ENCODE results near the gene WASF3. TPM values are rescaled to one million over a fixed set of nuclear protein-coding genes. Genes with fewer than 3 reads are reported as not detected.

Gene WASF3
- total and polyA plus RNA-seq, 8 donors: 3.6 to 9.3 (median 5.2) TPM

DNA sequence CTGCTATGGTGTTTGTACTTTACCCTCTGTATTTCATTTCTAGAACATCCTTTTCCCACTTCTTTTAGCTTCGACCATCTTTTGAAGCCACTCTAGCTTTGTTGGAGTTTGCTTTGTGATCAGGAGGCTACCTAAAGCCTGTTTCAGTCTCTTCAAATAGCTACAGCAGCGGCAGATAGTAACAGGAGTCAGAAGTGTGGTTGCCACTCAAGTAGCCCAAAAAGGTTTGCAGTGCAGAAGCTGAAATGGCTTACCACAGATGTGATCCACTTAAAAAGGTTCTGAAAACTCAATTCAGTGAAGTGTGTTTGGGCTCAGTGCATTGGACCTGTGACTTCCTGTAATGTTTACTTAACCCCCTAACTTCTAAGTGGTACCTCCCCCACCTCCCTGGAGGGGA lies 26.2 kb downstream of the WASF3 start:
- intact Hi-C loops (cut with DNase I): no loop called here
- TF ChIP-seq, protein P1, sequence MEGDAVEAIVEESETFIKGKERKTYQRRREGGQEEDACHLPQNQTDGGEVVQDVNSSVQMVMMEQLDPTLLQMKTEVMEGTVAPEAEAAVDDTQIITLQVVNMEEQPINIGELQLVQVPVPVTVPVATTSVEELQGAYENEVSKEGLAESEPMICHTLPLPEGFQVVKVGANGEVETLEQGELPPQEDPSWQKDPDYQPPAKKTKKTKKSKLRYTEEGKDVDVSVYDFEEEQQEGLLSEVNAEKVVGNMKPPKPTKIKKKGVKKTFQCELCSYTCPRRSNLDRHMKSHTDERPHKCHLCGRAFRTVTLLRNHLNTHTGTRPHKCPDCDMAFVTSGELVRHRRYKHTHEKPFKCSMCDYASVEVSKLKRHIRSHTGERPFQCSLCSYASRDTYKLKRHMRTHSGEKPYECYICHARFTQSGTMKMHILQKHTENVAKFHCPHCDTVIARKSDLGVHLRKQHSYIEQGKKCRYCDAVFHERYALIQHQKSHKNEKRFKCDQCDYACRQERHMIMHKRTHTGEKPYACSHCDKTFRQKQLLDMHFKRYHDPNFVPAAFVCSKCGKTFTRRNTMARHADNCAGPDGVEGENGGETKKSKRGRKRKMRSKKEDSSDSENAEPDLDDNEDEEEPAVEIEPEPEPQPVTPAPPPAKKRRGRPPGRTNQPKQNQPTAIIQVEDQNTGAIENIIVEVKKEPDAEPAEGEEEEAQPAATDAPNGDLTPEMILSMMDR (IDR thresholded peaks at IDR 0.05): no peak
- Histone ChIP-seq H3K4me3 (no peak overlapping the region), H3K27me3 (no peaks in the 10 kb centered on the region), H3K27ac (no peak overlapping the region), H3K36me3 (no peaks in the 10 kb centered on the region), H3K4me1 (no peaks in the 10 kb centered on the region), H3K9me3 (no peaks in the 10 kb centered on the region)
- ATAC-seq (no peak), FAIRE-seq (no peak), DNase-seq (no peak)
- 69 to 82% methylated on average over 2 of the region's 2 CpGs for WGBS, 2 donors

DNA sequence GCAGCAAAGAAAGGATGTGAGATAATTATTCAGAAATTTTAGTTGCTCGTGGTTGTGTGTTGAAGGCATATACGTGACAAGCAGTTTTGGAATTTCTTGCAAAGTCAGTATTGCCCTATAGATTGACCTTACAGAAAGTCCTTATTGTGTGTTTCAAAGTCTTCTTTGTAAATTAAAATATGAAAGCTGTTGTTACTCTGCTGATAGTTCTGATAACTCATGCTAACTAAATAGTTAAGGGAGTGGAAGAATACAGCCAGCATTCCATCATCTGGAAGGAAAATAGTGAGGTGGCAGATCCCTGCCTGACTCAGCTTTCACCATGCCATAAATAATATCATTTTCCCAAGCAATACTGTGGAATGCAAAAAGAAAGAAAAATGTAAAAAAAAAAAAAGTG lies 27.2 kb downstream of the WASF3 start:
- intact Hi-C loops (cut with DNase I): no loop called here
- WGBS, 2 donors: 86 to 95% methylated on average over 2 of the region's 2 CpGs

DNA sequence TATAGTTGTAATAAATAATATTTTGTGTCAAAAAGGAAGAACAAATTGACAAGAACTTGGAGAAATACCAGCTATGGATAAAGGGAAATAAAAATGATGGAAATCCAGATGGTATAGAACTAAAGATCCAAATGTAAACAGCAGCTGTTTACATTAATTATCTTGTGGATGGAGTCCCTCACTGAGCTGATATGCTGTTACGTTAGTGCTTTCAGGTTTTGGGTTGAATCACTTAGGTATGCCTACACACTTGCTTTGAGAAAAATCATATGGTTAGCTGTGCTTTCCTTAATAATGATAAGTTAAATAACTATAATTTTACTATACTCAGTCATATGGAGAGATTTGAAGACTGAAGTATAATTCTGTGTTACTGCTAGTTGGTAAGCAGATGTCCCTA lies 27.7 kb downstream of the WASF3 start:
- no peak for DNase-seq
- Histone ChIP-seq H3K27me3 (no peaks in the 10 kb centered on the region), H3K27ac (no peak overlapping the region), H3K9me3 (no peaks in the 10 kb centered on the region), H3K4me1 (no peaks in the 10 kb centered on the region), H3K4me3 (no peak overlapping the region), H3K36me3 (no peaks in the 10 kb centered on the region)
- whole genome bisulfite sequencing, 2 donors: 33 to 44% methylated on average over 1 of the region's 1 CpG
- intact Hi-C loops (cut with DNase I): no loop called here
- FAIRE-seq: no peak
- ATAC-seq: no peak
- TF ChIP-seq, protein P1 (IDR thresholded peaks at IDR 0.05): no peak

More for the DNA sequence above, 27.2 kb downstream of the WASF3 start:
- no peak for DNase-seq
- Histone ChIP-seq H3K27me3 (no peaks in the 10 kb centered on the region), H3K36me3 (no peaks in the 10 kb centered on the region), H3K4me3 (no peak overlapping the region), H3K27ac (no peak overlapping the region), H3K4me1 (no peaks in the 10 kb centered on the region), H3K9me3 (no peaks in the 10 kb centered on the region)
- TF ChIP-seq, protein P1 (IDR thresholded peaks at IDR 0.05): no peak
- no peak for FAIRE-seq
- no peak for ATAC-seq

DNA sequence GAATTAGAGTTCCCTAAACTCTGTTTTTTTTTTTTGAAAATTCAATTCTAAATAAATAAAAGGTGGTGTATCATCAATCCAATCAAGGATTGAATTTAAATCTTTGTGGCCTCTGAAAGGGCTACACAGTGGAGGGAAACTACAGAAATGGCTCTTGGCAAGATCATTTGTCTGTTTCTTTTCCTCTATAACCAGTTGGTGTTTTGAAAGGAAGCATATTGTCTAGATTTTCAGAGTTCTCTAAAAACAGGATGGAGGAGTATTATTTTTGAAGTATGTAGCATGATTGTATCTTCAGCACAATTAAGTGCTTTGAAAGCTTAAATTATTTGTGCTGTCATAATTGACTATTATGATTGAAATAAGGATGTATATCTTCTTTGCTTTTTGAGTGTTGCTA lies 29.8 kb downstream of the WASF3 start:
- DNase-seq: no peak
- Histone ChIP-seq H3K27me3 (no peaks in the 10 kb centered on the region), H3K4me1 (no peaks in the 10 kb centered on the region), H3K9me3 (no peaks in the 10 kb centered on the region), H3K4me3 (no peak overlapping the region), H3K36me3 (no peaks in the 10 kb centered on the region), H3K27ac (no peak overlapping the region)
- intact Hi-C loops (cut with DNase I): no loop called here
- TF ChIP-seq, protein P1 (IDR thresholded peaks at IDR 0.05): no peak
- ATAC-seq: no peak
- FAIRE-seq: no peak

DNA sequence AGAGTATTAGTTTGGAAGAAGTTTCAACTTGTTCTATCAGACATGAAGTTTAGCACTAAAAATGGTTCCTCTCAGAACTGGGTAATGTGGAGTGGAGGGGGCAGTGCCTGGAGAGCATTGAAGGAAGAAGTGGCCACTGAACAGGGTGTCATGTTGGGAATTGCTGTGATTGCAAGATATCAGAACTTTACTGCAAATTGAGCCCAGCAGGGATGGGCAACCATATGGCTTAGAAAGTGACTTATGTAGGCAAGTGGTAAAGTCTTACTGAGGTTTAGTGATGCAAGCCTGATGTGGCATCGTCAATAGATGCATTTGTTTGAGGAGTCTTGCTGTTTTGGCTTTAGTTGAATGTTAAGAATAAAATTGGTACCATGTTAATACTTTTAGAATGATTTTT lies 31.7 kb downstream of the WASF3 start:
- FAIRE-seq (no peak), DNase-seq (no peak), ATAC-seq (no peak)
- Histone ChIP-seq H3K4me3 (no peak overlapping the region), H3K9me3 (no peaks in the 10 kb centered on the region), H3K36me3 (no peaks in the 10 kb centered on the region), H3K4me1 (no peaks in the 10 kb centered on the region), H3K27me3 (no peaks in the 10 kb centered on the region), H3K27ac (no peak overlapping the region)
- intact Hi-C loops (cut with DNase I): no loop called here
- 93 to 99% methylated on average over 1 of the region's 1 CpG for WGBS, 2 donors
- TF ChIP-seq, protein P1 (IDR thresholded peaks at IDR 0.05): no peak

Measured in pancreas (tissue), 10 donors.